ENCODE data around the gene RC3H2. TPM values are rescaled to one million over a fixed set of nuclear protein-coding genes. Genes with fewer than 3 reads are reported as not detected.

The RC3H2 gene, protein sequence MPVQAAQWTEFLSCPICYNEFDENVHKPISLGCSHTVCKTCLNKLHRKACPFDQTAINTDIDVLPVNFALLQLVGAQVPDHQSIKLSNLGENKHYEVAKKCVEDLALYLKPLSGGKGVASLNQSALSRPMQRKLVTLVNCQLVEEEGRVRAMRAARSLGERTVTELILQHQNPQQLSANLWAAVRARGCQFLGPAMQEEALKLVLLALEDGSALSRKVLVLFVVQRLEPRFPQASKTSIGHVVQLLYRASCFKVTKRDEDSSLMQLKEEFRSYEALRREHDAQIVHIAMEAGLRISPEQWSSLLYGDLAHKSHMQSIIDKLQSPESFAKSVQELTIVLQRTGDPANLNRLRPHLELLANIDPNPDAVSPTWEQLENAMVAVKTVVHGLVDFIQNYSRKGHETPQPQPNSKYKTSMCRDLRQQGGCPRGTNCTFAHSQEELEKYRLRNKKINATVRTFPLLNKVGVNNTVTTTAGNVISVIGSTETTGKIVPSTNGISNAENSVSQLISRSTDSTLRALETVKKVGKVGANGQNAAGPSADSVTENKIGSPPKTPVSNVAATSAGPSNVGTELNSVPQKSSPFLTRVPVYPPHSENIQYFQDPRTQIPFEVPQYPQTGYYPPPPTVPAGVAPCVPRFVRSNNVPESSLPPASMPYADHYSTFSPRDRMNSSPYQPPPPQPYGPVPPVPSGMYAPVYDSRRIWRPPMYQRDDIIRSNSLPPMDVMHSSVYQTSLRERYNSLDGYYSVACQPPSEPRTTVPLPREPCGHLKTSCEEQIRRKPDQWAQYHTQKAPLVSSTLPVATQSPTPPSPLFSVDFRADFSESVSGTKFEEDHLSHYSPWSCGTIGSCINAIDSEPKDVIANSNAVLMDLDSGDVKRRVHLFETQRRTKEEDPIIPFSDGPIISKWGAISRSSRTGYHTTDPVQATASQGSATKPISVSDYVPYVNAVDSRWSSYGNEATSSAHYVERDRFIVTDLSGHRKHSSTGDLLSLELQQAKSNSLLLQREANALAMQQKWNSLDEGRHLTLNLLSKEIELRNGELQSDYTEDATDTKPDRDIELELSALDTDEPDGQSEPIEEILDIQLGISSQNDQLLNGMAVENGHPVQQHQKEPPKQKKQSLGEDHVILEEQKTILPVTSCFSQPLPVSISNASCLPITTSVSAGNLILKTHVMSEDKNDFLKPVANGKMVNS
- 10 to 100 TPM; 35.7 to 44.6 (median 43.7) TPM for polyA plus RNA-seq (ENCODE audit: insufficient read length in 4 of 4)

GRCh38 chr9:122904823-122905710, at the start of gene RC3H2:
RC3H2 (minus strand) TSS chr9:122905359; CDS start chr9:122897509, 7,850 bp downstream.
- peak; percentile 99 to 100 (median 100) for DNase-seq (ENCODE audit: low read depth in 4 of 4, low spot score in 3 of 4)

DNA sequence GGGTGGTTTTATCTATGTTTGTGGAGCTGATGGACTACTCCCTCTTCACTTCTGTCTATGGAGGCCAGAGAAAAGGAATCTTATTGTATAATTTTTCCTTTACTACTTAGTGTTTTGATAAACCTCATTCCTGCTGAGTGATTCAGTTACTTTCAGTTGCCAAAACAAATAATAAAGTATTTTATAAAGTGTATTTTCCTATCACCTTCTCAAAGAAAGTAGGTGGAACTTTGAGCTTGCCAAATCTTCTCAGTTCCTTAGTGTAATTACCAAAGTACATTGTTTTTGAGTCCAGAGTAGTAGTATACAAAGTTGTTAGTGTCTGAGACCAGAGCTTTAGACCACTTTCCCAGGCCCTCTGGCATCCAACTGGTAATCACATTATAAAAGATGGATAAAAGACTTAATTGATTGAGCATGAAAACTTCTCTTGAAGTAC, 49.1 kb upstream of the RC3H2 start:
- no peak for DNase-seq (ENCODE audit: low read depth in 4 of 4, low spot score in 3 of 4)

- no peak for DNase-seq (ENCODE audit: low read depth in 4 of 4, low spot score in 3 of 4)
These were observed 45.9 kb upstream of the RC3H2 start for GRCh38 chr9:122951056-122951455.

DNA sequence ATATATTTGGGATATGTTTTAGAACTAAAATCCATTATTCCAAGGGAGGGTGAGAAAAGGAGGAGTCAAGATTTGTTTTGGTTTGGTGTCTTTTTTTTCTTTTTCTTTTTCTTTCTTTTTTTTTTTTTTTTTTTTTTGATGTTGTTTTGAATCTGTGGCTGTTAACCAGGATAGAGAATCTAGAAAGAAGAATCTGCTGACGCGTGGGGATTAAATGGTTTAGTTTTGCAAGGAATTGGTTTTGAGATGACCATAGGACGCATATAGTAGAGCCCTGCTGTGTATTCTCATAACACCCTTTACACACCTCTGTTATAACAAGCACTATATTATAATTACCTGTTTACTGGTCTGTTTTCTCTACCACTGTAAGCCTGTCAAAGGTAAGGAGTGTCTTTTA, 45.1 kb upstream of the RC3H2 start:
- no peak for DNase-seq (ENCODE audit: low read depth in 4 of 4, low spot score in 3 of 4)

DNA sequence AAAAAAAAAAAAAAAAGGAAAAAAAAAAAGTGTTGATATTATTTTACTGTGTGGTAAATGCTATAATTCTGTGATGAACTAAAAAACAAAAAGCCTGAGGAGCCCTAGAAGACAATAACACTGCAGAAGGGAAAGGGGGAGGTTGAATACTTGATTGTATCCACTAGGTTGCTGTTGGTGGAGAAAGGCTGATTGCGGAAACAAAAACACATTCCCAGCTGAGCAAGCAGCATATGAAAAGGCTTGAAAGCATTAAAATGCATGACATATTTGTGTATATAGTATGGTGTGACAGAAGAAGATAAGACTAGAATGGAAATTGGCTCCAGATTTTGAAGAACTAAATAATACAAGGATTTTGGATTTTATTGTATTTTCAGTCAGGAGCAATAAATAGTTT, 44.5 kb upstream of the RC3H2 start:
- DNase-seq (ENCODE audit: low read depth in 4 of 4, low spot score in 3 of 4) = no peak

DNA sequence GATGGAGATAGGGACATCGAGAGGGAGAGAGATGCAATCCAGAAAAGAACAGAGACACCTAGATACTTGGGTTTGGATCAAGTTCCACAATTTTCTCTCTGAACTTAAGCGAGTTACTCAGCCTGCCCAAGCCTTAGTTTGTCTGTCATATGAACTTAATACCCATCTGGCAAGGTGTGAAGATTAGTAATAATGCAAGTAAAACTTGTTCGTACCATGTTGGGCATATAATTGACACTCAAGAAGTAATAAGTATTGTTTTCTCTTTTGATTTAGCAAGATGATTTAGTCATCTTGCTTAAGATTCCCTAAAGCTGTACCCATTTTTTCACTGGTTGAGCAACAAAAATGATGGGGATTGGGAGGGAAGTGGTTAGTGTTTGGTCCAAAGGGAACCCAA, 43.2 kb upstream of the RC3H2 start:
- DNase-seq (ENCODE audit: low read depth in 4 of 4, low spot score in 3 of 4) = no peak

- DNase-seq (ENCODE audit: low read depth in 4 of 4, low spot score in 3 of 4) = no peak
These were observed 41.4 kb upstream of the RC3H2 start for GRCh38 chr9:122946461-122947005.

DNA sequence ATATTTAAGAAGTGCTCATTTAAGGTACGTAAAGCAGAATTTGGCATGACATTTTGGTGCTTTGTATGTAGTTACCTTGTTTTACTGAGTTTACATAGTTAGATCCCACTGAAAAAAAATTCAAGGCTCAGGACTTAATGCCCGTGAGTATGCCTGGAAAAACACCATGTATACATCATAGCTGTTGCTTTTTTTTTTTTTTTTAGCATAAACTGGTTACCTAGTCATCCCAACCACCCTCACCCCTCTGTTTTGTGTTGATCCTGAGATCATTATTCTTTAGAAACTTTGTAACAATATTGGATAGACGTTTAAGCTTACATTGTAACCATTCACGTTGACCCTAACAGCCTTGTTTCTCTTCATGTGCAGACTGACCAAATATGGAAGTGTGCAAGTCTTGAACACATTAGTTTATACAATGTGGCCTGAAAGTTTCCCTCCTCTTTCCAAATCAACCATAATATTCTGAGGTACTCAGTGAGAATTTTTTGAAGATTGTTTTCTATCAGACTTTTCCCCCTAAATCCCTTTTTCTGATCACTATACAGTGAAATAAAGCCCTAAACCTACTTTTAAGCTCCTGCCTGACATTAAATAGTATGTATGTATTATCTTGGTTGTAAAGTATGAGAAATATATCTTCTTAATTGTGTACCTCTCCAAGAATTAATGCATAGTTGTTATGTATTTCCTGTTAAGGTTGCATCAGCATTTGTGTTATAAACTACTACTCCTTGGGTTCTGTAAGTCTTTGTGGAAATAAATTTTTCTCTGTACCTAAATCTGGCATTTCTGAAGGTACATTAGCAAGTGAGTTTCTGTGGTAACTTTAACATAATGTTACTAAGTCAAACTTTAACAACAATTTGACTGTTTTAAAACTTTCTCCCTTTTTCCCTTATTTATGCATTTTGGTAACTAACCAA, 40.1 kb upstream of the RC3H2 start:
- no peak for DNase-seq (ENCODE audit: low read depth in 4 of 4, low spot score in 3 of 4)

- peak in 1 of 4 donors; percentile 29 for DNase-seq (ENCODE audit: low read depth in 4 of 4, low spot score in 3 of 4)
These were observed 36.5 kb upstream of the RC3H2 start for GRCh38 chr9:122941582-122942234.

DNA sequence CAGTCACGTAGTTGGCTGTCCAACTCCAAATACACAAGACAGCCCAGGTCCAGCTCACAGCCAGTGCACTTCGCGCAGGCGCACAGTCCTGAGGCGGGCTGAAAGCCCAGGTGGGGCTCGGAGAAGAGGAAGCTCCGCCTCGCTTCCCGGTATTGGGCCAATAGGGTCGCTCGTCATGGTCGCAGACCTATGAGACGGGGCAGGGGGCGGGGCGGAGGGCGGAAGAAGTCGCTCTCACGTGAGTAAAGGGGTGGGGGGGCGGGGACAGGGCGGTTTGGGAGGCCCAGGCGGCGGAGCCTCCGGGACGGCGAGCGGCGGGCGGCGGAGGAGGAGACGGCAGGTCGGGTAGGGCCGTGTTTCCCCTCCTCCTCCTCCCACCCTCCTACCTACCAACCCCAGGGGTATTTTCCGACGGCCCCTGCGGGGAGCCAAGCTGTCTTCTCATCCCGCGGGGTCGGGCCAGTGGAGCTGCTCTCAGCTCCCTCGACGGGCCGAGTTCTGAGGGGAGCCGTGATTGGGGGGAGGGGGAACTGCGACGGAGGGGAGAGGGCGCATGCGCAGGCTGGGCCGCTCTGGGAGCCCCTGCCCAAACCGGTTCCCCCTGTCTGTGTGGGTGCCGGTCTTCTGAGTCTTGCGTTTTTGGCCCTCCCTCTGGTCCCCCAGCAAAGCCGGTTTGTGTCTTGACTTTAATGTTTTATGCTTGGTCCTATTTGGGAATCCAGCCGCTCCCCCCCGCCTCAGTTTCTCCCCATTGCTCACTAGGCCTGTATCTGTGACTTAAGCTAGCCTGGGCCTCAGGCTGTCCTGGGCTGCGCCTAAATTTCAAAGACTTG, 35.8 kb upstream of the RC3H2 start, which contains the start of gene RABGAP1:
Gene RABGAP1 (plus strand): TSS at position 272 of the 833 bp plus-strand sequence. CDS start 16,040 bp downstream, outside the sequence.
- DNase-seq (ENCODE audit: low read depth in 4 of 4, low spot score in 3 of 4) = peak; percentile 94 to 97 (median 95)

- no peak for DNase-seq (ENCODE audit: low read depth in 4 of 4, low spot score in 3 of 4)
These were observed 35.2 kb upstream of the RC3H2 start for GRCh38 chr9:122940454-122940748.

DNA sequence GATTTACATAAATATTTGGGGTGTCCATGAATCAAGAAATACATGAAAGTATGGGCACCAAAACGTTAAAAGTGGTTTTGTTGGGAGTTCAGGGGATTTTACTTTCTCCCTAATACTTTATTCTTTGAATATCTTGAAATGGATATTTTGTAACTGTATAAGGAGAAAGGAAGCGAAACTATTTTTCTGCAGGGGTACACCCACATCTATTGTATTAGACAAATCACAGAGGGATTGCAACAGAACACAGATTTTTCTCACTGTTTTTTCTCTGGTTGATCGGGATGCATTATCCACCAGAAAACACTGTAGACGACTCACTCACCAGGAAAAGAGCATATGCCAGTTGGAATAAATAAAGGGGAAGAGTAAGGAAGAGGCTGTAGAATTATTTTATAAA, 34.4 kb upstream of the RC3H2 start:
- no peak for DNase-seq (ENCODE audit: low read depth in 4 of 4, low spot score in 3 of 4)

- DNase-seq (ENCODE audit: low read depth in 4 of 4, low spot score in 3 of 4) = no peak
These were observed 31.7 kb upstream of the RC3H2 start for GRCh38 chr9:122936883-122937282.

DNA sequence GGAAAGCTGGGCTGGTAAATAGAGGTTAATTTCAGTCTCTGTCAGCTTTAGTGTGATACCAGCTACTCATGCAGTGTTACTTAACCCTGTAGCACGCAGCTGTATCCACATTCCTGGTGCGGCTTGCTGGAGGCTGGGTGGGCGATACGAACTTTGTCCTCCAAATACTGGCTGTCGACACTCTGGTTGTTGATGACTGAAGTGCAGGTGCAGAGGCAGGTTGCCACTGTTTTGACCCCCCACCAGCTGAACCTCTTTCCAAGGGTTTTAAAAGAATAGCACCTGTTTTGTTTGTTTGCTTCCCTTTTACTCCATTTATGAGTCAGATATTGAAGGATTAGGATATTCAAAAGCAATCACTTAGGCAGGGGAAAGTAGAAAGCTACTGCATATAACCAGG, 31.3 kb upstream of the RC3H2 start:
- DNase-seq (ENCODE audit: low read depth in 4 of 4, low spot score in 3 of 4) = no peak

DNA sequence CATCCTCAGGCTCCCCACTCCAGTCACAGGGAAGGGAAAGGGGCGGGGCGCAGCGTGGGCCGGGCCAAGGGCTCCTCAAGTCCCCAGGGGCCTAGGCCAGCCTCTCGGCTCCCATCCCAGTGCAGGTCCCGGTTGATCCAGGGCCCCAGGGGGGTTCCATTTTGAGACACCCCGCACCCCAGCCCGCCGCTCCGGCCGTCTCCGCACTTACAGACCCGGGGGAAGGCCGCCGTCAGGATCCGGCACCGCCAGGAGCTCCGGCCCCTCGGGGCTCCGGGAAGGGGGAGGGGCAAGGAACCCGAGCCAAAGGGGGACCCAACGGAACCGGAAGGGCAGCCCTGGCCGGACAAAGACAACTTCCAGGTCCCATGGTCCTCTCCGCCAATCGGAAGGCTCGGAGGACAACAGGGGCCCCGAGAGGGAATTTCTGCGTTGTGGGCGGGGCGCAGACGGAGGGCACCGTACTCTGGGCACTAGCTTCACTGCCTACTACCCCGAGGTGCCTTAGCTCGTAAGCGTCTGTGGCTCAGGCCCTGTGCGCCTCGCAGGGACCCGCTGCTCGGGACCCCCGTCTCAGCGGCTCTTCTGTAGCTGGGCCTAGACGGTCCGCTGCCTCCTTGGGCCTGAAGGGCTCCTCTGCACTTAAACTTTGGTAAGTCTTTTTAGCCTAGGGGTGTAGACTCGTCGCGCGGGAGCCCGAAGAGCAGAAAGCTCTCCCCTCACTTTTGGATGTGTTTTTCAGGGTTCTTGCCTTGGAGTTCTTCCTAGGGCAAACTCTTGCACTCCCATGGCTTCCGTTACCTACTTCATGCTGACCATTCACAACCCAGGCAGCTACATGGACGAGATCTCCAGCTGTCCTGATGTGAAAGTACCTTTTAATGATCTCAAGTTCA, 26.3 kb upstream of the RC3H2 start, which contains the start of gene ZBTB26:
Gene ZBTB26 (minus strand): TSS at position 287 of the 896 bp plus-strand sequence. CDS start 11,578 bp downstream, outside the sequence.
- DNase-seq (ENCODE audit: low read depth in 4 of 4, low spot score in 3 of 4) = peak; percentile 83 to 91 (median 86)

All from left renal pelvis (tissue), 4 donors.